K562 (cell line): ENCODE data around the gene MET. TPM values are rescaled to one million over a fixed set of nuclear protein-coding genes. Genes with fewer than 3 reads are reported as not detected.

Experiments used
- ATAC-seq: fragments of 200-7000 bp; cut with Tn5 transposase; 3 replicates; pipeline ENCODE4 v1.9.1; 2020; ENCODE audit warnings: moderate library complexity
- BruUV-seq: library from RNA; stranded (reverse); fragments of 400-500 nt; replicated peaks from 2 replicates; lab custom pipeline; 2021; lab: Mats Ljungman, UMichigan
- CTCF ChIA-PET: fragments of 300-600 bp; formaldehyde crosslinking; extraction: SDS; loops from one replicate; lab custom pipeline; 2021; ENCODE audit warnings: low intra/inter-chr PET ratio; lab: Yijun Ruan, JAX
- POLR2A ChIA-PET: fragments of 300-600, 350-650 bp; sonication (Branson Sonifier 250); formaldehyde crosslinking; extraction: SDS; loops from one replicate; lab custom pipeline; 2021; ENCODE audit warnings: antibody characterized with exemption, inconsistent platforms; lab: Yijun Ruan, JAX
- DNase-seq, 4 experiments: peaks; one replicate each; pipeline versions ENCODE4 v3.0.0 to v3.0.0-alpha.2; 2011 to 2018; ENCODE audit warnings: low spot score in 3 of 4, mixed read lengths in 3 of 4; ENCODE audit errors: extremely low read depth in 1 of 4
- FAIRE-seq: peaks from 2 replicates; lab custom pipeline; 2011; peaks lifted over from hg19 to GRCh38; lab: Jason Lieb, UNC
- H2AFZ ChIP-seq: 2 replicates; pipeline ENCODE4 v1.6.0; 2011; ENCODE audit warnings: low read depth, low read length, control low read depth, inconsistent platforms
- H3K27ac ChIP-seq: fragments of 200-600 bp; 3 replicates; pipeline ENCODE4 v1.8.0; 2011; ENCODE audit warnings: low read depth, mild to moderate bottlenecking, control low read depth, inconsistent platforms, low read length, moderate library complexity, mixed read lengths; ENCODE audit errors: extremely low read depth
- H3K27me3 ChIP-seq, 2 experiments: fragments of 300-600 bp in 1 of 2; 2 replicates in 1 of 2; 3 replicates in 1 of 2; pipeline versions ENCODE4 v1.6.0 to v1.8.0; 2011; ENCODE audit warnings: inconsistent platforms in 2 of 2, low read length in 2 of 2, mild to moderate bottlenecking in 1 of 2, mixed read lengths in 1 of 2, moderate library complexity in 1 of 2; ENCODE audit not compliant: control insufficient read depth in 2 of 2, insufficient read depth in 2 of 2
- H3K36me3 ChIP-seq: fragments of 300-600 bp; 3 replicates; pipeline ENCODE4 v1.8.0; 2011; ENCODE audit warnings: mild to moderate bottlenecking, low read length, inconsistent platforms; ENCODE audit not compliant: control insufficient read depth, insufficient read depth
- H3K4me1 ChIP-seq, 2 experiments: fragments of 200-600 bp in 1 of 2; replicated peaks in 1 of 2; 2 replicates in 1 of 2; 3 replicates in 1 of 2; pipeline versions ENCODE4 v1.5.1 to v1.8.0; 2011; ENCODE audit warnings: inconsistent platforms in 2 of 2, low read length in 2 of 2, mild to moderate bottlenecking in 1 of 2, mixed read lengths in 1 of 2, moderate library complexity in 1 of 2; ENCODE audit not compliant: control insufficient read depth in 2 of 2, insufficient read depth in 2 of 2
- H3K4me2 ChIP-seq: 2 replicates; pipeline ENCODE4 v1.6.1; 2011; ENCODE audit warnings: low read length, control low read depth, inconsistent platforms, mixed read lengths; ENCODE audit not compliant: insufficient read depth
- H3K4me3 ChIP-seq: fragments of 200-600 bp; sonication (generic), shearing (Covaris generic); 2 replicates; pipeline ENCODE4 v1.5.1; 2016; ENCODE audit warnings: control low read depth, inconsistent platforms
- H3K79me2 ChIP-seq: fragments of 200-600 bp; 3 replicates; pipeline ENCODE4 v1.8.0; 2011; ENCODE audit warnings: low read length, inconsistent platforms; ENCODE audit not compliant: control insufficient read depth, insufficient read depth
- H3K9ac ChIP-seq, 2 experiments: 2 replicates each; pipeline versions ENCODE4 v1.6.0 to v1.6.1; 2011; ENCODE audit warnings: low read depth in 2 of 2, low read length in 2 of 2, control low read depth in 1 of 2, inconsistent platforms in 1 of 2, mild to moderate bottlenecking in 1 of 2, mixed read lengths in 1 of 2; ENCODE audit not compliant: insufficient read depth in 1 of 2
- H3K9me1 ChIP-seq: one replicate; pipeline ENCODE4 v1.6.0; 2011; ENCODE audit warnings: inconsistent platforms, mild to moderate bottlenecking, low read length, moderate library complexity; ENCODE audit not compliant: control insufficient read depth, insufficient read depth
- H3K9me3 ChIP-seq: replicated peaks from 2 replicates; pipeline ENCODE4 v1.5.1; 2011; ENCODE audit warnings: low read depth, low read length, inconsistent platforms; ENCODE audit not compliant: control insufficient read depth, insufficient read depth
- H4K20me1 ChIP-seq: replicated peaks from 2 replicates; pipeline ENCODE4 v1.6.1; 2011; ENCODE audit warnings: low read length, inconsistent platforms, mixed read lengths; ENCODE audit not compliant: control insufficient read depth, insufficient read depth
- ESRRA ChIP-seq: fragments of 450-650 bp; IDR thresholded peaks from 2 replicates; pipeline ENCODE4 v1.6.1; 2014; ENCODE audit warnings: low read depth, mild to moderate bottlenecking, moderate library complexity, borderline replicate concordance
- ZNF551 ChIP-seq: fragments of 250-450 bp; sonication (Bioruptor Pico); IDR thresholded peaks from 2 replicates; pipeline ENCODE4 v1.5.0; 2021; ENCODE audit warnings: mild to moderate bottlenecking, moderate library complexity
- in situ Hi-C: fragments of 300-500 bp; cut with MboI; formaldehyde crosslinking; loops from 4 replicates; pipeline ENCODE4 v1.15.0; 2018; ENCODE audit warnings: inconsistent platforms, mixed read lengths
- intact Hi-C: fragments of 100-400 bp; cut with micrococcal nuclease; formaldehyde crosslinking; loops from 2 replicates; pipeline ENCODE4 v1.14.2; 2022
- polyA plus RNA-seq, 8 experiments: library from polyadenylated mRNA; depleted of rRNA in 4 of 8; stranded (reverse) in 5 of 8; unstranded in 3 of 8; fragments of >200 nt; fragmentation: Nextera tagmentation in 2 of 8; fragmentation: Illumina TruSeq in 1 of 8; extraction: Ambion mirVana in 2 of 8; extraction: Trizol in 1 of 8; gene quantifications; 2 replicates each; pipeline versions ENCODE4 v1.2.1 to v1.2.3, GENCODE V29; 2011 to 2014; ENCODE audit warnings: inconsistent platforms in 1 of 8, missing spikeins in 1 of 8
- total RNA-seq, 7 experiments: library from RNA; depleted of rRNA in 6 of 7; stranded (reverse); fragments of >200 nt in 6 of 7; fragmentation: Illumina TruSeq in 2 of 7; extraction: Trizol in 2 of 7; gene quantifications; 2 replicates each; pipeline versions ENCODE4 v1.2.1 to v1.2.3, GENCODE V29; 2011 to 2021; ENCODE audit warnings: low replicate concordance in 1 of 7
- TF ChIP-seq, protein P1 (sequence below): sonication (generic); formaldehyde crosslinking; IDR thresholded peaks from 2 replicates; pipeline ENCODE4 v1.8.0; 2023; ENCODE audit warnings: mild to moderate bottlenecking, missing genetic modification reagents
- TF ChIP-seq, protein P2 (sequence below), 2 experiments: fragments of 450-650 bp in 1 of 2; sonication (generic) in 1 of 2; formaldehyde crosslinking in 1 of 2; IDR thresholded peaks in 1 of 2; conservative IDR thresholded peaks in 1 of 2; 2 replicates each; pipeline versions ENCODE4 v1.6.1 to v1.8.1; 2016 to 2023; ENCODE audit warnings: mild to moderate bottlenecking in 2 of 2, moderate library complexity in 2 of 2, inconsistent platforms in 1 of 2, missing genetic modification reagents in 1 of 2

MET gene
- total and polyA plus RNA-seq, 9 of the 15 experiments (the other 6 are each of a cell fraction or from before 2014, with no cell fraction given), result 0.84 to 2.4 (median 1.1) TPM

DNA sequence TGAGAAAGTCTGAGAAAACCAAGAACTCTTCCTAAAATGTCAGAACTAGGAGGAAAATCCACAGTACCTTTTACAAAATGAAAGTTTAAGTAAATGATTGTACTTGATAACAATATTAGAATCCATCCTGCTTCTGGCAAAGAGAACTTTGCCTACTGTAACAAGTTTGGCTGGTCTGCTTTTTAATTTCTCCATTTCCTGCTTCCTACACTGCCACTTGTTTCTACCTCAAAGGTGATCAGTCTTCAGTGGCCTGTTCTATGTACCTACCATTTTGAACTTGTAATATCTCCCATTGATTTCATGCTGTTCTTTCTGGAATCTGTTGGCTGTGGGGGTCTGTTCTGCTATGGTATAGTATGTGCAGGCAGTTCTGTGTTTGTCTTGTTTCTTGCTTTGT is 157.5 kb downstream of the MET start:
- CTCF ChIA-PET, result interaction anchor here (0.7 kb wide), 1 partner anchor 1099 kb away, joined by 3 read pairs; no protein-coding TSS in a partner anchor

More for the DNA sequence above, 157.5 kb downstream of the MET start:
- BruUV-seq, result no TSS peak
- no peak overlapping the region for H2AFZ ChIP-seq
- 0 out of 2 replicates have a peak, but pooled peaks cover 2% of the 10 kb centered on the region for H3K9me3 ChIP-seq
- TF ChIP-seq ESRRA (no peak), ZNF551 (CRISPR knock-in tag) (no peak)
- TF ChIP-seq, protein P1, sequence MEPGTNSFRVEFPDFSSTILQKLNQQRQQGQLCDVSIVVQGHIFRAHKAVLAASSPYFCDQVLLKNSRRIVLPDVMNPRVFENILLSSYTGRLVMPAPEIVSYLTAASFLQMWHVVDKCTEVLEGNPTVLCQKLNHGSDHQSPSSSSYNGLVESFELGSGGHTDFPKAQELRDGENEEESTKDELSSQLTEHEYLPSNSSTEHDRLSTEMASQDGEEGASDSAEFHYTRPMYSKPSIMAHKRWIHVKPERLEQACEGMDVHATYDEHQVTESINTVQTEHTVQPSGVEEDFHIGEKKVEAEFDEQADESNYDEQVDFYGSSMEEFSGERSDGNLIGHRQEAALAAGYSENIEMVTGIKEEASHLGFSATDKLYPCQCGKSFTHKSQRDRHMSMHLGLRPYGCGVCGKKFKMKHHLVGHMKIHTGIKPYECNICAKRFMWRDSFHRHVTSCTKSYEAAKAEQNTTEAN, result no peak
- TF ChIP-seq, protein P2, sequence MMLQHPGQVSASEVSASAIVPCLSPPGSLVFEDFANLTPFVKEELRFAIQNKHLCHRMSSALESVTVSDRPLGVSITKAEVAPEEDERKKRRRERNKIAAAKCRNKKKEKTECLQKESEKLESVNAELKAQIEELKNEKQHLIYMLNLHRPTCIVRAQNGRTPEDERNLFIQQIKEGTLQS (IDR thresholded peaks at IDR 0.05), result no peak
- TF ChIP-seq, protein P2 (CRISPR knock-in tag; conservative IDR thresholded peaks at IDR 0.05), result no peak
- H3K36me3 ChIP-seq, result no peaks in the 10 kb centered on the region
- in situ Hi-C loops, result no loop called here
- H3K4me2 ChIP-seq, result no peak overlapping the region
- intact Hi-C loops, result loop anchor here (5.0 kb wide), 2 partner anchors 98 to 298 kb away; no protein-coding TSS in a partner anchor
- no peak overlapping the region for H3K27ac ChIP-seq
- POLR2A ChIA-PET, result no interaction called here
- H3K79me2 ChIP-seq, result no peaks in the 10 kb centered on the region
- FAIRE-seq (no peak), DNase-seq (no peak), ATAC-seq (no peak)
- H3K9me1 ChIP-seq, result no peaks in the 10 kb centered on the region
- H3K9ac ChIP-seq, result no peak overlapping the region
- H3K4me3 ChIP-seq, result no peak overlapping the region
- H3K4me1 ChIP-seq, result no peaks in the 10 kb centered on the region
- H3K27me3 ChIP-seq, result peaks cover 4 to 18% of the 10 kb centered on the region in 2 experiments; a peak in 3 of 5 replicates
- no peaks in the 10 kb centered on the region for H4K20me1 ChIP-seq
